Measurements from ENCODE around the gene QRSL1.

The QRSL1 gene

GRCh38 chr6:106617302-106617701 is 12.1 kb upstream of the QRSL1 start:
- no peak for TF ChIP-seq CTCF (conservative IDR thresholded peaks at IDR 0.05)
- H3K27ac ChIP-seq = no peak overlapping the region

GRCh38 chr6:106617857-106618256 is 11.5 kb upstream of the QRSL1 start:
- no peak overlapping the region for H3K27ac ChIP-seq
- TF ChIP-seq CTCF (conservative IDR thresholded peaks at IDR 0.05) = no peak

- no peak overlapping the region for H3K27ac ChIP-seq
- TF ChIP-seq CTCF (conservative IDR thresholded peaks at IDR 0.05) = no peak
Observed at GRCh38 chr6:106618324-106618723, 11.1 kb upstream of the QRSL1 start.

GRCh38 chr6:106619223-106619622 is 10.2 kb upstream of the QRSL1 start:
- TF ChIP-seq CTCF (conservative IDR thresholded peaks at IDR 0.05) = no peak
- no peak overlapping the region for H3K27ac ChIP-seq

GRCh38 chr6:106620931-106621672 is 8.3 kb upstream of the QRSL1 start:
- H3K27ac ChIP-seq = no peak overlapping the region
- no peak for TF ChIP-seq CTCF (conservative IDR thresholded peaks at IDR 0.05)

GRCh38 chr6:106622412-106622811 is 7.0 kb upstream of the QRSL1 start:
- no peak overlapping the region for H3K27ac ChIP-seq
- TF ChIP-seq CTCF (conservative IDR thresholded peaks at IDR 0.05) = no peak

GRCh38 chr6:106623039-106623438 is 6.3 kb upstream of the QRSL1 start:
- no peak for TF ChIP-seq CTCF (conservative IDR thresholded peaks at IDR 0.05)
- no peak overlapping the region for H3K27ac ChIP-seq
